Kidney epithelial cell (primary cell): ENCODE data around the gene GNAI2. TPM values are rescaled to one million over a fixed set of nuclear protein-coding genes. Genes with fewer than 3 reads are reported as not detected.
"Not testable (repeated sequence)": the region's sequence is repeated elsewhere in the genome, so short reads cannot be mapped to it uniquely, and the experiment has no call there.

Source experiments
- DNase-seq: peaks from one replicate; pipeline ENCODE4 v3.0.0-alpha.2; 2010; ENCODE audit warnings: low read depth
- H3K27me3 ChIP-seq: 2 replicates; pipeline ENCODE4 v1.6.0; 2011; ENCODE audit warnings: low read length; ENCODE audit not compliant: control insufficient read depth, insufficient read depth
- H3K36me3 ChIP-seq: 2 replicates; pipeline ENCODE4 v1.5.1; 2011; ENCODE audit warnings: low read length; ENCODE audit not compliant: control insufficient read depth, insufficient read depth
- H3K4me3 ChIP-seq: 2 replicates; pipeline ENCODE4 v1.5.1; 2011; ENCODE audit warnings: low read depth, mild to moderate bottlenecking, control low read depth, low read length
- CTCF ChIP-seq: IDR thresholded peaks from 2 replicates; pipeline ENCODE4 v1.5.1; 2011; ENCODE audit warnings: mild to moderate bottlenecking, moderate library complexity, low read length, control low read depth, inconsistent platforms; ENCODE audit not compliant: insufficient read depth, poor library complexity, severe bottlenecking
- total RNA-seq: library from RNA; depleted of rRNA; stranded (reverse); fragments of >200 nt; gene quantifications from 2 replicates; pipeline ENCODE4 v1.2.3, GENCODE V29; 2015

The GNAI2 gene
- total RNA-seq, 1 donor from 2014 or later = 208 TPM

GRCh38 chr3:50208677-50209344 lies 27.2 kb upstream of the GNAI2 start:
- Histone ChIP-seq H3K27me3 (peaks cover 34% of the 10 kb centered on the region), H3K4me3 (no peak overlapping the region), H3K36me3 (no peaks in the 10 kb centered on the region)
- no peak for DNase-seq
- TF ChIP-seq CTCF = no peak

- no peaks in the 10 kb centered on the region for H3K36me3 ChIP-seq
- H3K4me3 ChIP-seq = no peak overlapping the region
- no peak for TF ChIP-seq CTCF
- no peak for DNase-seq
- peaks cover 22% of the 10 kb centered on the region for H3K27me3 ChIP-seq
Measured at GRCh38 chr3:50210176-50210509, 25.9 kb upstream of the GNAI2 start.

- Histone ChIP-seq H3K27me3 (peaks cover 20% of the 10 kb centered on the region), H3K4me3 (no peak overlapping the region), H3K36me3 (no peaks in the 10 kb centered on the region)
- no peak for TF ChIP-seq CTCF
- DNase-seq = no peak
Measured at GRCh38 chr3:50210510-50211367, 25.3 kb upstream of the GNAI2 start.

GRCh38 chr3:50211368-50211717 lies 24.7 kb upstream of the GNAI2 start:
- H3K36me3 ChIP-seq, H3K4me3 ChIP-seq, DNase-seq: not testable (repeated sequence)
- peaks cover 14% of the 10 kb centered on the region for H3K27me3 ChIP-seq

- TF ChIP-seq CTCF = no peak
- no peak overlapping the region for H3K4me3 ChIP-seq
- H3K36me3 ChIP-seq = no peaks in the 10 kb centered on the region
- DNase-seq = peak; percentile 34
- peaks cover 8% of the 10 kb centered on the region for H3K27me3 ChIP-seq
Measured at GRCh38 chr3:50211930-50212329, 24.1 kb upstream of the GNAI2 start.

GRCh38 chr3:50212502-50212901 lies 23.5 kb upstream of the GNAI2 start:
- peaks cover 11% of the 10 kb centered on the region for H3K27me3 ChIP-seq
- TF ChIP-seq CTCF = no peak
- no peak for DNase-seq
- H3K36me3 ChIP-seq = no peaks in the 10 kb centered on the region
- no peak overlapping the region for H3K4me3 ChIP-seq
